H1 (cell line): ENCODE measurements around the gene P2RY14.

ENCODE experiments used
- BRCA1 ChIP-seq: IDR thresholded peaks from 2 replicates; pipeline ENCODE4 v1.6.1; 2012; ENCODE audit warnings: low read depth, low read length, improper control_type of control experiment
- CHD1 ChIP-seq: IDR thresholded peaks from 2 replicates; pipeline ENCODE4 v1.6.1; 2012; ENCODE audit warnings: low read depth, low read length, improper control_type of control experiment
- CTCF ChIP-seq, 3 experiments: IDR thresholded peaks; 1 replicate in 2 of 3; 2 replicates in 1 of 3; pipeline versions ENCODE4 v1.5.1 to v1.6.1; 2011; ENCODE audit warnings: low read length in 3 of 3, mild to moderate bottlenecking in 3 of 3, inconsistent platforms in 2 of 3, low read depth in 1 of 3, moderate library complexity in 1 of 3; ENCODE audit not compliant: insufficient read depth in 1 of 3; ENCODE audit errors: control extremely low read depth in 1 of 3
- EP300 ChIP-seq, 2 experiments: IDR thresholded peaks; 1 replicate in 1 of 2; 2 replicates in 1 of 2; pipeline ENCODE4 v1.6.1; 2011 to 2012; ENCODE audit warnings: low read depth in 2 of 2, low read length in 2 of 2, mild to moderate bottlenecking in 2 of 2, borderline replicate concordance in 1 of 2, inconsistent platforms in 1 of 2, moderate library complexity in 1 of 2
- GTF2F1 ChIP-seq: IDR thresholded peaks from 2 replicates; pipeline ENCODE4 v1.6.1; 2012; ENCODE audit warnings: low read depth, low read length, improper control_type of control experiment, borderline replicate concordance
- KDM1A ChIP-seq: fragments of 200-600, 300-600 bp; sonication (generic); IDR thresholded peaks from 2 replicates; pipeline ENCODE4 v1.7.1; 2016; ENCODE audit warnings: mild to moderate bottlenecking, low read length, borderline replicate concordance
- MAFK ChIP-seq: IDR thresholded peaks from 2 replicates; pipeline ENCODE4 v1.6.1; 2012; ENCODE audit warnings: low read depth, mild to moderate bottlenecking, improper control_type of control experiment, low read length
- RBBP5 ChIP-seq: IDR thresholded peaks from 2 replicates; pipeline ENCODE4 v1.7.1; 2012; ENCODE audit warnings: low read depth, mild to moderate bottlenecking, inconsistent platforms, low read length, moderate library complexity, borderline replicate concordance
- TAF1 ChIP-seq: IDR thresholded peaks from 2 replicates; pipeline ENCODE4 v1.6.1; 2011; ENCODE audit warnings: mild to moderate bottlenecking, low read depth, low read length

DNA sequence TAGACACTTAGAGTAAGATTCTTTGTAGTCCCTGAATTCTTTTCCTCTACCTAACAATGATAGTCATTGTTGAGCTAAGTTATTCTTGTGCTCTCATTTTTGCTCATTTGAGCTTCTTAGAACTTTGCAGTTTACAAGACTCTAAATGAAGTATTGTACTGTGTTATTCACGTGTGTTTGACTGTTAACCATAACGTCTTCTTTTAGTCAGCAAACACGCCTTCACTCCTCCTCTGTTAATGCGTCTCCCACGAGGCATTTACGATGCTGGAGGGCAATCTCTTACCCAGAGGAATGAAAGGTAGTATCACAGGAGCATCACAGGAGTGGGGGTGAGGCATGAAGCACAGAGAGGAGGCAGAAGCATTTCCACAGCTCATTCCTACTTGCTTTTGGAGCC, 14.8 kb upstream of the P2RY14 start:
- no peak for TF ChIP-seq EP300 (IDR thresholded peaks at IDR 0.05; ENCODE audit: borderline replicate concordance in 1 of 2, low read depth in 2 of 2, low read length in 2 of 2)
- TF ChIP-seq KDM1A = no peak
- TF ChIP-seq BRCA1 = no peak
- TF ChIP-seq CTCF (IDR thresholded peaks at IDR 0.05; ENCODE audit: control extremely low read depth in 1 of 3, insufficient read depth in 1 of 3, low read depth in 1 of 3, low read length in 3 of 3) = no peak
- TF ChIP-seq RBBP5 = no peak
- no peak for TF ChIP-seq CHD1
- no peak for TF ChIP-seq MAFK
- TF ChIP-seq GTF2F1 = no peak
- TF ChIP-seq TAF1 = no peak
